K562 (cell line): Measurements from ENCODE around the gene NARF. TPM values are rescaled to one million over a fixed set of nuclear protein-coding genes. Genes with fewer than 3 reads are reported as not detected.

Source experiments
- ATAC-seq: fragments of 200-7000 bp; cut with Tn5 transposase; 3 replicates; pipeline ENCODE4 v1.9.1; 2020; ENCODE audit warnings: moderate library complexity
- BruUV-seq: library from RNA; stranded (reverse); fragments of 400-500 nt; replicated peaks from 2 replicates; lab custom pipeline; 2021; lab: Mats Ljungman, UMichigan
- CTCF ChIA-PET: fragments of 300-600 bp; formaldehyde crosslinking; extraction: SDS; loops from one replicate; lab custom pipeline; 2021; ENCODE audit warnings: low intra/inter-chr PET ratio; lab: Yijun Ruan, JAX
- POLR2A ChIA-PET: fragments of 300-600, 350-650 bp; sonication (Branson Sonifier 250); formaldehyde crosslinking; extraction: SDS; loops from one replicate; lab custom pipeline; 2021; ENCODE audit warnings: antibody characterized with exemption, inconsistent platforms; lab: Yijun Ruan, JAX
- DNase-seq, 4 experiments: peaks; one replicate each; pipeline versions ENCODE4 v3.0.0 to v3.0.0-alpha.2; 2011 to 2018; ENCODE audit warnings: low spot score in 3 of 4, mixed read lengths in 3 of 4; ENCODE audit errors: extremely low read depth in 1 of 4
- FAIRE-seq: peaks from 2 replicates; lab custom pipeline; 2011; peaks lifted over from hg19 to GRCh38; lab: Jason Lieb, UNC
- H2AFZ ChIP-seq: 2 replicates; pipeline ENCODE4 v1.6.0; 2011; ENCODE audit warnings: low read depth, low read length, control low read depth, inconsistent platforms
- H3K27ac ChIP-seq: fragments of 200-600 bp; 3 replicates; pipeline ENCODE4 v1.8.0; 2011; ENCODE audit warnings: low read depth, mild to moderate bottlenecking, control low read depth, inconsistent platforms, low read length, moderate library complexity, mixed read lengths; ENCODE audit errors: extremely low read depth
- H3K27me3 ChIP-seq, 2 experiments: fragments of 300-600 bp in 1 of 2; 2 replicates in 1 of 2; 3 replicates in 1 of 2; pipeline versions ENCODE4 v1.6.0 to v1.8.0; 2011; ENCODE audit warnings: inconsistent platforms in 2 of 2, low read length in 2 of 2, mild to moderate bottlenecking in 1 of 2, mixed read lengths in 1 of 2, moderate library complexity in 1 of 2; ENCODE audit not compliant: control insufficient read depth in 2 of 2, insufficient read depth in 2 of 2
- H3K36me3 ChIP-seq: fragments of 300-600 bp; 3 replicates; pipeline ENCODE4 v1.8.0; 2011; ENCODE audit warnings: mild to moderate bottlenecking, low read length, inconsistent platforms; ENCODE audit not compliant: control insufficient read depth, insufficient read depth
- H3K4me1 ChIP-seq, 2 experiments: fragments of 200-600 bp in 1 of 2; replicated peaks in 1 of 2; 2 replicates in 1 of 2; 3 replicates in 1 of 2; pipeline versions ENCODE4 v1.5.1 to v1.8.0; 2011; ENCODE audit warnings: inconsistent platforms in 2 of 2, low read length in 2 of 2, mild to moderate bottlenecking in 1 of 2, mixed read lengths in 1 of 2, moderate library complexity in 1 of 2; ENCODE audit not compliant: control insufficient read depth in 2 of 2, insufficient read depth in 2 of 2
- H3K4me2 ChIP-seq: 2 replicates; pipeline ENCODE4 v1.6.1; 2011; ENCODE audit warnings: low read length, control low read depth, inconsistent platforms, mixed read lengths; ENCODE audit not compliant: insufficient read depth
- H3K4me3 ChIP-seq: fragments of 200-600 bp; sonication (generic), shearing (Covaris generic); 2 replicates; pipeline ENCODE4 v1.5.1; 2016; ENCODE audit warnings: control low read depth, inconsistent platforms
- H3K79me2 ChIP-seq: fragments of 200-600 bp; 3 replicates; pipeline ENCODE4 v1.8.0; 2011; ENCODE audit warnings: low read length, inconsistent platforms; ENCODE audit not compliant: control insufficient read depth, insufficient read depth
- H3K9ac ChIP-seq, 2 experiments: 2 replicates each; pipeline versions ENCODE4 v1.6.0 to v1.6.1; 2011; ENCODE audit warnings: low read depth in 2 of 2, low read length in 2 of 2, control low read depth in 1 of 2, inconsistent platforms in 1 of 2, mild to moderate bottlenecking in 1 of 2, mixed read lengths in 1 of 2; ENCODE audit not compliant: insufficient read depth in 1 of 2
- H3K9me1 ChIP-seq: one replicate; pipeline ENCODE4 v1.6.0; 2011; ENCODE audit warnings: inconsistent platforms, mild to moderate bottlenecking, low read length, moderate library complexity; ENCODE audit not compliant: control insufficient read depth, insufficient read depth
- H3K9me3 ChIP-seq: replicated peaks from 2 replicates; pipeline ENCODE4 v1.5.1; 2011; ENCODE audit warnings: low read depth, low read length, inconsistent platforms; ENCODE audit not compliant: control insufficient read depth, insufficient read depth
- H4K20me1 ChIP-seq: replicated peaks from 2 replicates; pipeline ENCODE4 v1.6.1; 2011; ENCODE audit warnings: low read length, inconsistent platforms, mixed read lengths; ENCODE audit not compliant: control insufficient read depth, insufficient read depth
- CBX1 ChIP-seq: sonication (generic); IDR thresholded peaks from 2 replicates; pipeline ENCODE4 v1.6.1; 2016; ENCODE audit warnings: antibody characterized with exemption, low read depth, mild to moderate bottlenecking
- CXXC5 ChIP-seq: fragments of 250-450 bp; sonication (Bioruptor Pico); IDR thresholded peaks from 2 replicates; pipeline ENCODE4 v1.8.0; 2022; ENCODE audit warnings: inconsistent platforms, mild to moderate bottlenecking, moderate library complexity
- ELF2 ChIP-seq: fragments of 250-450 bp; sonication (Bioruptor Pico); IDR thresholded peaks from 2 replicates; pipeline ENCODE4 v1.5.0; 2021; ENCODE audit warnings: mild to moderate bottlenecking
- ELF4 ChIP-seq: fragments of 450-650 bp; formaldehyde crosslinking; IDR thresholded peaks from 2 replicates; pipeline ENCODE4 v1.4.0; 2022; ENCODE audit warnings: missing genetic modification characterization
- HDAC6 ChIP-seq: IDR thresholded peaks from 2 replicates; pipeline ENCODE4 v1.6.1; 2012; ENCODE audit warnings: low read depth, mild to moderate bottlenecking, control low read depth, inconsistent platforms, low read length, moderate library complexity
- MBD1 ChIP-seq: fragments of 250-450 bp; sonication (Bioruptor Pico); IDR thresholded peaks from 2 replicates; pipeline ENCODE4 v1.8.0; 2022; ENCODE audit warnings: inconsistent platforms
- MTA3 ChIP-seq: fragments of 450-650 bp; formaldehyde crosslinking; IDR thresholded peaks from 2 replicates; pipeline ENCODE4 v1.6.1; 2017; ENCODE audit warnings: mild to moderate bottlenecking, borderline replicate concordance
- RBM34 ChIP-seq: fragments of 200-400 bp; formaldehyde crosslinking; IDR thresholded peaks from 2 replicates; pipeline ENCODE4 v1.6.1; 2018; ENCODE audit warnings: low read length, borderline replicate concordance; ENCODE audit not compliant: insufficient read depth
- RHOXF2B ChIP-seq: fragments of 250-450 bp; sonication (Bioruptor Pico); conservative IDR thresholded peaks from 2 replicates; pipeline ENCODE4 v1.5.1; 2021
- THRAP3 ChIP-seq: fragments of 450-650 bp; IDR thresholded peaks from 2 replicates; pipeline ENCODE4 v1.6.1; 2016; ENCODE audit warnings: mild to moderate bottlenecking, inconsistent platforms, borderline replicate concordance
- TSC22D4 ChIP-seq: fragments of 450-650 bp; IDR thresholded peaks from 2 replicates; pipeline ENCODE4 v1.6.1; 2016; ENCODE audit warnings: missing genetic modification characterization, missing biosample characterization, control low read depth
- ZNF395 ChIP-seq: fragments of 200-800 bp; sonication (Bioruptor generic); IDR thresholded peaks from 2 replicates; pipeline ENCODE4 v1.6.1; 2017; ENCODE audit warnings: missing genetic modification characterization, missing compliant biosample characterization
- ZNF583 ChIP-seq: fragments of 250-450 bp; sonication (Bioruptor Pico); IDR thresholded peaks from 2 replicates; pipeline ENCODE4 v1.4.0; 2020
- WGBS: fragments of 100-300 bp; shearing (Covaris generic); methylation state at CpG from one replicate; pipeline ENCODE4 v1.1.6; 2016; ENCODE audit warnings: low coverage, mixed read lengths; ENCODE audit not compliant: insufficient coverage; ENCODE audit errors: missing lambda C conversion rate; 5-methylcytosine and 5-hydroxymethylcytosine counted together
- in situ Hi-C: fragments of 300-500 bp; cut with MboI; formaldehyde crosslinking; loops from 4 replicates; pipeline ENCODE4 v1.15.0; 2018; ENCODE audit warnings: inconsistent platforms, mixed read lengths
- intact Hi-C: fragments of 100-400 bp; cut with micrococcal nuclease; formaldehyde crosslinking; loops from 2 replicates; pipeline ENCODE4 v1.14.2; 2022
- polyA plus RNA-seq, 8 experiments: library from polyadenylated mRNA; depleted of rRNA in 4 of 8; stranded (reverse) in 5 of 8; unstranded in 3 of 8; fragments of >200 nt; fragmentation: Nextera tagmentation in 2 of 8; fragmentation: Illumina TruSeq in 1 of 8; extraction: Ambion mirVana in 2 of 8; extraction: Trizol in 1 of 8; gene quantifications; 2 replicates each; pipeline versions ENCODE4 v1.2.1 to v1.2.3, GENCODE V29; 2011 to 2014; ENCODE audit warnings: inconsistent platforms in 1 of 8, missing spikeins in 1 of 8
- total RNA-seq, 7 experiments: library from RNA; depleted of rRNA in 6 of 7; stranded (reverse); fragments of >200 nt in 6 of 7; fragmentation: Illumina TruSeq in 2 of 7; extraction: Trizol in 2 of 7; gene quantifications; 2 replicates each; pipeline versions ENCODE4 v1.2.1 to v1.2.3, GENCODE V29; 2011 to 2021; ENCODE audit warnings: low replicate concordance in 1 of 7

Gene NARF
- total and polyA plus RNA-seq, 9 of the 15 experiments (the other 6 are each of a cell fraction or from before 2014, with no cell fraction given), result 60.4 to 423 (median 132) TPM

GRCh38 chr17:82424863-82425159, 33.7 kb upstream of the NARF start:
- Histone ChIP-seq H3K4me3 (no peak overlapping the region), H3K79me2 (no peaks in the 10 kb centered on the region), H4K20me1 (no peaks in the 10 kb centered on the region), H3K27me3 (no peaks in the 10 kb centered on the region), H3K9me3 (no peaks in the 10 kb centered on the region), H2AFZ (no peak overlapping the region), H3K4me2 (no peak overlapping the region), H3K4me1 (peaks cover 2 to 19% of the 10 kb centered on the region in 2 experiments; a peak in 4 of 5 replicates), H3K27ac (no peak overlapping the region), H3K9me1 (no peaks in the 10 kb centered on the region), H3K9ac (no peak overlapping the region), H3K36me3 (peaks cover 5% of the 10 kb centered on the region; the same call in 1 of the 3 replicates)
- in situ Hi-C loops, result no loop called here
- no peak for DNase-seq
- intact Hi-C loops, result no loop called here
- TF ChIP-seq ELF2 (CRISPR knock-in tag) (no peak), MTA3 (no peak), ZNF583 (CRISPR knock-in tag) (no peak), CBX1 (no peak), CXXC5 (no peak), ELF4 (CRISPR knock-in tag) (no peak), RBM34 (no peak), THRAP3 (no peak), HDAC6 (no peak), RHOXF2B (no peak), TSC22D4 (no peak), MBD1 (no peak), ZNF395 (CRISPR knock-in tag) (no peak)
- ChIA-PET CTCF (no interaction called here), POLR2A (interaction anchor here (1.0 kb wide), 1 partner anchor 11 kb away, joined by 3 read pairs; no protein-coding TSS in a partner anchor)
- 100% methylated on average over 2 of the region's 2 CpGs for WGBS
- ATAC-seq, result no peak
- BruUV-seq, result no TSS peak
- no peak for FAIRE-seq
